NCI-H2196 treated with DMSO at 0.1 percent for 48 hours (cell line): Measurements from ENCODE around the gene LRRC8E.
"Not testable (repeated sequence)": the region's sequence is repeated elsewhere in the genome, so short reads cannot be mapped to it uniquely, and the experiment has no call there.

Source experiments
- DNase-seq: peaks from one replicate; lab custom pipeline; 2025; ENCODE audit not compliant: unreplicated experiment; lab: John Stamatoyannopoulos, UW

The LRRC8E gene

GRCh38 chr19:7928741-7929701, 40.7 kb downstream of the LRRC8E start:
- no peak for DNase-seq

GRCh38 chr19:7930030-7930429, 41.7 kb downstream of the LRRC8E start:
- DNase-seq, result not testable (repeated sequence)

GRCh38 chr19:7930765-7931164, 42.5 kb downstream of the LRRC8E start:
- DNase-seq, result no peak

- no peak for DNase-seq
Measured at GRCh38 chr19:7931221-7932061, 43.1 kb downstream of the LRRC8E start.

- DNase-seq, result no peak
Measured at GRCh38 chr19:7932276-7932929, 44.1 kb downstream of the LRRC8E start.

GRCh38 chr19:7932930-7933300, 44.6 kb downstream of the LRRC8E start:
- DNase-seq, result no peak

- no peak for DNase-seq
Measured at GRCh38 chr19:7933411-7933810, 45.1 kb downstream of the LRRC8E start.

- no peak for DNase-seq
Measured at GRCh38 chr19:7933828-7934725, 45.8 kb downstream of the LRRC8E start.

GRCh38 chr19:7934766-7935165, 46.5 kb downstream of the LRRC8E start:
- DNase-seq, result no peak

GRCh38 chr19:7940841-7941240, 52.5 kb downstream of the LRRC8E start:
- no peak for DNase-seq

GRCh38 chr19:7941895-7942596, 53.7 kb downstream of the LRRC8E start:
- no peak for DNase-seq

GRCh38 chr19:7942981-7943443, 54.7 kb downstream of the LRRC8E start:
- no peak for DNase-seq

- DNase-seq, result peak; percentile 98
Measured at GRCh38 chr19:7943444-7944176, 55.3 kb downstream of the LRRC8E start, which contains the start of gene TIMM44. TSS of gene TIMM44 (minus strand) at chr19:7943666. CDS start at chr19:7943651, 15 bp downstream.

- DNase-seq, result peak; percentile 77
Measured at GRCh38 chr19:7944177-7944761, 56.0 kb downstream of the LRRC8E start.

- no peak for DNase-seq
Measured at GRCh38 chr19:7947939-7948338, 59.6 kb downstream of the LRRC8E start.
